IMR-90 (cell line): Measurements from ENCODE around the gene PPOX. TPM values are rescaled to one million over a fixed set of nuclear protein-coding genes. Genes with fewer than 3 reads are reported as not detected.

ENCODE experiments used
- ATAC-seq: fragments of 200-7000 bp; cut with Tn5 transposase; 2 replicates; pipeline ENCODE4 v1.9.1; 2020; ENCODE audit warnings: low read depth, mild to moderate bottlenecking, moderate library complexity
- BruUV-seq: library from RNA; stranded (reverse); fragments of 400-500 nt; replicated peaks from 2 replicates; lab custom pipeline; 2021; lab: Mats Ljungman, UMichigan
- CTCF ChIA-PET: fragments of 300-600 bp; formaldehyde crosslinking; extraction: SDS; loops from one replicate; lab custom pipeline; 2021; ENCODE audit warnings: antibody characterized with exemption; lab: Yijun Ruan, JAX
- POLR2A ChIA-PET: fragments of 300-600 bp; sonication (Branson Sonifier 250); formaldehyde crosslinking; loops from one replicate; lab custom pipeline; 2022; ENCODE audit warnings: antibody characterized with exemption; ENCODE audit not compliant: unreplicated experiment; lab: Charles Lee
- DNase-seq: peaks from one replicate; pipeline ENCODE4 v3.0.0; 2013
- H2AFZ ChIP-seq: replicated peaks from 2 replicates; pipeline ENCODE3; 2013; ENCODE audit warnings: low read length, mild to moderate bottlenecking; ENCODE audit not compliant: poor library complexity
- H2AK5ac ChIP-seq: 2 replicates; pipeline ENCODE4 v1.6.1; 2013; ENCODE audit warnings: low read depth, low read length, inconsistent platforms
- H2AK9ac ChIP-seq: replicated peaks from 2 replicates; pipeline ENCODE3; 2013; ENCODE audit warnings: mild to moderate bottlenecking, low read depth, low read length, moderate library complexity; ENCODE audit not compliant: poor library complexity
- H2BK120ac ChIP-seq: 2 replicates; pipeline ENCODE4 v1.6.1; 2013; ENCODE audit warnings: low read depth, low read length, inconsistent platforms
- H2BK15ac ChIP-seq: 3 replicates; pipeline ENCODE4 v1.6.1; 2013; ENCODE audit warnings: low read depth, low read length, inconsistent platforms
- H2BK20ac ChIP-seq: 2 replicates; pipeline ENCODE4 v1.6.1; 2013; ENCODE audit warnings: low read depth, mild to moderate bottlenecking, inconsistent platforms, low read length, moderate library complexity
- H2BK5ac ChIP-seq: 2 replicates; pipeline ENCODE4 v1.6.1; 2013; ENCODE audit warnings: mild to moderate bottlenecking, low read depth, low read length, inconsistent platforms; ENCODE audit not compliant: poor library complexity, severe bottlenecking
- H3K14ac ChIP-seq: replicated peaks from 2 replicates; pipeline ENCODE4 v1.6.1; 2013; ENCODE audit warnings: low read depth, low read length, inconsistent platforms
- H3K18ac ChIP-seq: 2 replicates; pipeline ENCODE4 v1.6.1; 2013; ENCODE audit warnings: low read depth, low read length, control low read depth
- H3K23ac ChIP-seq: 2 replicates; pipeline ENCODE4 v1.6.1; 2013; ENCODE audit warnings: low read depth, low read length, inconsistent platforms
- H3K27ac ChIP-seq: 2 replicates; pipeline ENCODE4 v1.5.1; 2013; ENCODE audit warnings: mild to moderate bottlenecking, control low read depth, low read length; ENCODE audit not compliant: insufficient read depth
- H3K27me3 ChIP-seq: 2 replicates; pipeline ENCODE4 v1.6.1; 2013; ENCODE audit warnings: low read length; ENCODE audit not compliant: control insufficient read depth, insufficient read depth
- H3K36me3 ChIP-seq: 2 replicates; pipeline ENCODE4 v1.6.1; 2013; ENCODE audit warnings: low read length, mixed read lengths; ENCODE audit not compliant: control insufficient read depth, insufficient read depth
- H3K4ac ChIP-seq: 2 replicates; pipeline ENCODE4 v1.6.1; 2013; ENCODE audit warnings: low read depth, low read length, inconsistent platforms
- H3K4me1 ChIP-seq: 2 replicates; pipeline ENCODE4 v1.6.1; 2013; ENCODE audit warnings: low read length, mixed read lengths; ENCODE audit not compliant: control insufficient read depth, insufficient read depth
- H3K4me2 ChIP-seq: 2 replicates; pipeline ENCODE4 v1.6.1; 2013; ENCODE audit warnings: low read depth, mild to moderate bottlenecking, control low read depth, low read length, moderate library complexity
- H3K4me3 ChIP-seq: 2 replicates; pipeline ENCODE4 v1.5.1; 2013; ENCODE audit warnings: low read depth, mild to moderate bottlenecking, control low read depth, low read length, moderate library complexity; ENCODE audit not compliant: insufficient read depth
- H3K56ac ChIP-seq: 2 replicates; pipeline ENCODE4 v1.6.1; 2013; ENCODE audit warnings: low read length, inconsistent platforms; ENCODE audit not compliant: insufficient read depth; ENCODE audit errors: extremely low read depth
- H3K79me1 ChIP-seq, 2 experiments: 2 replicates each; pipeline ENCODE4 v1.6.1; 2013; ENCODE audit warnings: low read length in 2 of 2, inconsistent platforms in 1 of 2, low read depth in 1 of 2
- H3K9ac ChIP-seq: 2 replicates; pipeline ENCODE4 v1.6.1; 2013; ENCODE audit warnings: low read depth, low read length, control low read depth
- H3K9me1 ChIP-seq: 2 replicates; pipeline ENCODE4 v1.6.1; 2013; ENCODE audit warnings: low read length, inconsistent platforms; ENCODE audit not compliant: insufficient read depth
- H3K9me3 ChIP-seq: 2 replicates; pipeline ENCODE4 v1.6.1; 2013; ENCODE audit warnings: low read length; ENCODE audit not compliant: control insufficient read depth, insufficient read depth
- H4K20me1 ChIP-seq: 2 replicates; pipeline ENCODE4 v1.6.1; 2013; ENCODE audit warnings: low read length, inconsistent platforms; ENCODE audit not compliant: insufficient read depth
- H4K5ac ChIP-seq: 2 replicates; pipeline ENCODE4 v1.6.1; 2013; ENCODE audit warnings: mild to moderate bottlenecking, low read depth, low read length, control low read depth
- H4K8ac ChIP-seq, 2 experiments: 2 replicates each; pipeline ENCODE4 v1.6.1; 2013; ENCODE audit warnings: low read depth in 2 of 2, low read length in 2 of 2, control low read depth in 1 of 2, inconsistent platforms in 1 of 2
- H4K91ac ChIP-seq: 2 replicates; pipeline ENCODE4 v1.6.1; 2013; ENCODE audit warnings: low read depth, low read length, inconsistent platforms; ENCODE audit not compliant: insufficient read depth
- BHLHE40 ChIP-seq: fragments of 150-350 bp; IDR thresholded peaks from 2 replicates; pipeline ENCODE4 v1.6.1; 2016; ENCODE audit warnings: mild to moderate bottlenecking, low read depth, low read length
- CHD1 ChIP-seq: IDR thresholded peaks from 2 replicates; pipeline ENCODE4 v1.6.1; 2012; ENCODE audit warnings: low read depth, low read length, improper control_type of control experiment
- CTCF ChIP-seq: conservative IDR thresholded peaks from 2 replicates; pipeline ENCODE4 v1.5.1; 2012; ENCODE audit warnings: mild to moderate bottlenecking, low read depth, low read length, improper control_type of control experiment
- MAFK ChIP-seq: IDR thresholded peaks from 2 replicates; pipeline ENCODE4 v1.6.1; 2012; ENCODE audit warnings: low read depth, low read length, improper control_type of control experiment
- MXI1 ChIP-seq: IDR thresholded peaks from 2 replicates; pipeline ENCODE4 v1.6.1; 2012; ENCODE audit warnings: low read depth, mild to moderate bottlenecking, low read length, moderate library complexity, borderline replicate concordance
- POLR2A ChIP-seq: IDR thresholded peaks from 2 replicates; pipeline ENCODE4 v1.6.1; 2012; ENCODE audit warnings: mild to moderate bottlenecking, low read depth, low read length
- RAD21 ChIP-seq: IDR thresholded peaks from 2 replicates; pipeline ENCODE4 v1.6.1; 2012; ENCODE audit warnings: low read length, improper control_type of control experiment
- SMC3 ChIP-seq: fragments of 150-350 bp; IDR thresholded peaks from 2 replicates; pipeline ENCODE4 v1.6.1; 2016; ENCODE audit warnings: low read depth, mild to moderate bottlenecking, antibody characterized with exemption, low read length, moderate library complexity
- WGBS, 2 experiments: methylation state at CpG; one replicate each; pipeline versions ENCODE4 v1.1.5 to v1.1.7; 2013; ENCODE audit warnings: missing lambda C conversion rate in 2 of 2; ENCODE audit not compliant: insufficient read length in 1 of 2; ENCODE audit errors: extremely low coverage in 2 of 2; 5-methylcytosine and 5-hydroxymethylcytosine counted together
- dilution Hi-C: fragments of 300-500 bp; cut with HindIII; formaldehyde crosslinking; loops from one replicate; pipeline ENCODE4 v1.14.3; 2018; ENCODE audit warnings: low sequenced_read_pairs; ENCODE audit not compliant: unreplicated experiment
- in situ Hi-C: fragments of 300-500 bp; cut with MboI; formaldehyde crosslinking; loops from 3 replicates; pipeline ENCODE4 v1.14.3; 2019; ENCODE audit warnings: low sequenced_read_pairs, inconsistent platforms, mixed read lengths
- intact Hi-C: fragments of 100-400 bp; cut with micrococcal nuclease; formaldehyde crosslinking; loops from 2 replicates; pipeline ENCODE4 v1.10.0; 2022
- polyA plus RNA-seq, 3 experiments: library from polyadenylated mRNA; depleted of rRNA; stranded (reverse); fragments of >200 nt; gene quantifications; 2 replicates each; pipeline ENCODE4 v1.2.3, GENCODE V29; 2012; ENCODE audit warnings: low replicate concordance in 1 of 3
- total RNA-seq: library from RNA; depleted of rRNA; stranded (reverse); fragments of >200 nt; gene quantifications from 2 replicates; pipeline ENCODE4 v1.2.3, GENCODE V29; 2012

Gene PPOX
- total and polyA plus RNA-seq, 2 of the 4 experiments (the other 2 are of a cell fraction), result 6.1 to 14.3 TPM

GRCh38 chr1:161159087-161159912, 6.9 kb upstream of the PPOX start, which contains the start of gene USP21 (continued):
- no peak for TF ChIP-seq SMC3
- no peak for TF ChIP-seq CHD1
- no peak for TF ChIP-seq MAFK

- H4K5ac ChIP-seq, result peak overlapping the region; percentile 61
- H3K23ac ChIP-seq, result peak overlapping the region; percentile 95
- peaks cover 12% of the 10 kb centered on the region for H3K9me1 ChIP-seq
- peak overlapping the region; percentile 58 to 90 for H4K8ac ChIP-seq
- H2AFZ ChIP-seq, result peak overlapping the region; percentile 96
- peak overlapping the region; percentile 97 for H3K4ac ChIP-seq
- H2AK5ac ChIP-seq, result peak overlapping the region; percentile 82
- CTCF ChIA-PET, result interaction anchor here (0.7 kb wide), 1 partner anchor 62 kb away, joined by 4 read pairs; no protein-coding TSS in a partner anchor
- H3K4me3 ChIP-seq, result peak overlapping the region; percentile 83
- peaks cover 7% of the 10 kb centered on the region for H3K4me1 ChIP-seq
- peaks cover 16 to 40% of the 10 kb centered on the region in 2 experiments for H3K79me1 ChIP-seq
- peak overlapping the region; percentile 98 for H3K4me2 ChIP-seq
- H4K20me1 ChIP-seq, result no peaks in the 10 kb centered on the region
- H3K56ac ChIP-seq, result peak overlapping the region; percentile 36
- no TSS peak for BruUV-seq
- DNase-seq (no peak), ATAC-seq (no peak)
- peak overlapping the region; percentile 58 for H2BK5ac ChIP-seq
- peak overlapping the region; percentile 82 for H3K9ac ChIP-seq
- H2BK120ac ChIP-seq, result 0 out of 2 replicates have a peak overlapping the region, but pooled peaks have one; percentile 26
- dilution Hi-C loops (no loop called here), in situ Hi-C loops (no loop called here), intact Hi-C loops (no loop called here)
- H4K91ac ChIP-seq, result peak overlapping the region; percentile 73
- H3K9me3 ChIP-seq, result no peaks in the 10 kb centered on the region
- peaks cover 32% of the 10 kb centered on the region for H3K36me3 ChIP-seq
- H2BK15ac ChIP-seq, result 0 out of 3 replicates have a peak overlapping the region, but pooled peaks have one; percentile 15
- peak overlapping the region; percentile 3; the same call in 1 of the 2 replicates for H3K18ac ChIP-seq
- POLR2A ChIA-PET, result no interaction called here
- WGBS, 2 experiments, result no CpG with 5 or more reads among the region's 11 CpGs
- H3K27me3 ChIP-seq, result no peaks in the 10 kb centered on the region
- peak overlapping the region; percentile 98 for H3K14ac ChIP-seq
- no peak for TF ChIP-seq POLR2A
- TF ChIP-seq CHD1, result no peak
- TF ChIP-seq MAFK, result no peak
- no peak for TF ChIP-seq BHLHE40
- no peak for TF ChIP-seq MXI1
- TF ChIP-seq SMC3, result no peak
- no peak for TF ChIP-seq CTCF
- no peak for TF ChIP-seq RAD21
- peak overlapping the region; percentile 97 for H2AK9ac ChIP-seq
- peak overlapping the region; percentile 68 for H3K27ac ChIP-seq
- H2BK20ac ChIP-seq, result no peak overlapping the region
Measured at GRCh38 chr1:161159913-161160243, 6.3 kb upstream of the PPOX start.
